ENCODE data around the gene CENPX.

- no peak for TF ChIP-seq CTCF (IDR thresholded peaks at IDR 0.05)
- no peak for TF ChIP-seq POLR2A (IDR thresholded peaks at IDR 0.05)
Observed at GRCh38 chr17:82061047-82061925, 38.6 kb upstream of the CENPX start.

Data from body of pancreas (tissue), 4 donors.